ENCODE data around the gene MED29. TPM values are rescaled to one million over a fixed set of nuclear protein-coding genes. Genes with fewer than 3 reads are reported as not detected.

Gene MED29
- total and polyA plus RNA-seq, 2 experiments from 2014 or later, result 26.1 to 62.0 TPM

- Histone ChIP-seq H3K4me1 (ENCODE audit: insufficient read depth) (peaks cover 42% of the 10 kb centered on the region), H3K79me2 (replicated peaks; ENCODE audit: insufficient read depth) (peaks cover 38% of the 10 kb centered on the region), H3K27me3 (ENCODE audit: insufficient read depth) (no peaks in the 10 kb centered on the region), H3K27ac (ENCODE audit: low read depth) (peak overlapping the region; percentile 93), H2AFZ (no peak overlapping the region), H3K9me2 (ENCODE audit: insufficient read depth) (no peaks in the 10 kb centered on the region), H3K4me2 (peak overlapping the region; percentile 91), H3K4me3 (peak overlapping the region; percentile 99), H4K20me1 (replicated peaks; ENCODE audit: insufficient read depth) (peaks cover 18% of the 10 kb centered on the region; the same call in 1 of the 2 replicates), H3F3A (replicated peaks; ENCODE audit: low read depth) (peaks cover 36% of the 10 kb centered on the region), H3K36me3 (ENCODE audit: insufficient read depth) (no peaks in the 10 kb centered on the region)
- TF ChIP-seq CREB1 (CRISPR knock-in tag; IDR thresholded peaks at IDR 0.05; ENCODE audit: low read depth) (no peak), STAT1 (IDR thresholded peaks at IDR 0.05; ENCODE audit: unreplicated experiment) (no peak), ZNF331 (CRISPR knock-in tag; IDR thresholded peaks at IDR 0.05; ENCODE audit: low read depth) (no peak), POLR2AphosphoS5 (IDR thresholded peaks at IDR 0.05; ENCODE audit: low read depth) (no peak)
- Mint-ChIP-seq H3K27me3 (ENCODE audit: insufficient read depth, low read depth, poor library complexity) (peaks cover 45% of the 10 kb centered on the region), H3K9me3 (peaks cover 4% of the 10 kb centered on the region; the same call in 2 of the 3 replicates), H3K4me1 (peaks cover 49% of the 10 kb centered on the region), H3K4me3 (peak overlapping the region; percentile 94), H3K27ac (peak overlapping the region; percentile 96), H3K36me3 (ENCODE audit: low read depth) (peaks cover 32% of the 10 kb centered on the region)
- ATAC-seq (no peak), DNase-seq (ENCODE audit: low spot score) (no peak)
These were observed 20.1 kb downstream of the MED29 start for GRCh38 chr19:39411081-39411831.

GRCh38 chr19:39411832-39412099 lies 20.6 kb downstream of the MED29 start:
- peak overlapping the region; percentile 94 for H3K4me3 Mint-ChIP-seq
- Histone ChIP-seq H3K79me2 (replicated peaks; ENCODE audit: insufficient read depth) (peaks cover 38% of the 10 kb centered on the region), H3K4me1 (ENCODE audit: insufficient read depth) (peaks cover 41% of the 10 kb centered on the region), H3K4me3 (peak overlapping the region; percentile 99), H2AFZ (no peak overlapping the region), H3K36me3 (ENCODE audit: insufficient read depth) (no peaks in the 10 kb centered on the region), H3K9me2 (ENCODE audit: insufficient read depth) (no peaks in the 10 kb centered on the region), H4K20me1 (replicated peaks; ENCODE audit: insufficient read depth) (peaks cover 18% of the 10 kb centered on the region; the same call in 1 of the 2 replicates), H3F3A (replicated peaks; ENCODE audit: low read depth) (peaks cover 36% of the 10 kb centered on the region), H3K4me2 (peak overlapping the region; percentile 91), H3K27me3 (ENCODE audit: insufficient read depth) (no peaks in the 10 kb centered on the region), H3K27ac (ENCODE audit: low read depth) (peak overlapping the region; percentile 75; the same call in 1 of the 2 replicates)
- ATAC-seq (peak; percentile 14), DNase-seq (ENCODE audit: low spot score) (peak; percentile 97)
- H3K27me3 Mint-ChIP-seq (ENCODE audit: insufficient read depth, low read depth, poor library complexity), result peaks cover 44% of the 10 kb centered on the region
- peaks cover 32% of the 10 kb centered on the region for H3K36me3 Mint-ChIP-seq (ENCODE audit: low read depth)
- TF ChIP-seq CREB1 (CRISPR knock-in tag; IDR thresholded peaks at IDR 0.05; ENCODE audit: low read depth) (no peak), CTCF (conservative IDR thresholded peaks at IDR 0.05; ENCODE audit: low read depth in 2 of 2) (peak; percentile 91 to 100)
- H3K9me3 Mint-ChIP-seq, result peaks cover 4% of the 10 kb centered on the region; the same call in 2 of the 3 replicates
- peaks cover 48% of the 10 kb centered on the region for H3K4me1 Mint-ChIP-seq
- peak overlapping the region; percentile 96 for H3K27ac Mint-ChIP-seq

- Histone ChIP-seq H3K4me2 (peak within 1 kb of the TSS; percentile 100), H2AFZ (no peak within 1 kb of the TSS), H4K20me1 (replicated peaks; ENCODE audit: insufficient read depth) (peaks cover 18% of the 10 kb centered on the region; the same call in 1 of the 2 replicates), H3K4me3 (peak within 1 kb of the TSS; percentile 100), H3F3A (replicated peaks; ENCODE audit: low read depth) (peaks cover 36% of the 10 kb centered on the region), H3K27ac (ENCODE audit: low read depth) (peak within 1 kb of the TSS; percentile 100), H3K79me2 (replicated peaks; ENCODE audit: insufficient read depth) (peaks cover 33% of the 10 kb centered on the region), H3K9me2 (ENCODE audit: insufficient read depth) (no peaks in the 10 kb centered on the region), H3K36me3 (ENCODE audit: insufficient read depth) (no peaks in the 10 kb centered on the region), H3K27me3 (ENCODE audit: insufficient read depth) (no peaks in the 10 kb centered on the region), H3K4me1 (ENCODE audit: insufficient read depth) (peaks cover 41% of the 10 kb centered on the region)
- Mint-ChIP-seq H3K27ac (peak within 1 kb of the TSS; percentile 96), H3K4me1 (peaks cover 48% of the 10 kb centered on the region), H3K36me3 (ENCODE audit: low read depth) (peaks cover 32% of the 10 kb centered on the region), H3K9me3 (peaks cover 4% of the 10 kb centered on the region; the same call in 2 of the 3 replicates), H3K27me3 (ENCODE audit: insufficient read depth, low read depth, poor library complexity) (peaks cover 39% of the 10 kb centered on the region), H3K4me3 (peak within 1 kb of the TSS; percentile 94)
- ATAC-seq (peak; percentile 39), DNase-seq (ENCODE audit: low spot score) (peak; percentile 100)
- TF ChIP-seq CREB1 (CRISPR knock-in tag; IDR thresholded peaks at IDR 0.05; ENCODE audit: low read depth), result peak; percentile 85
- TF ChIP-seq ZNF462 (CRISPR knock-in tag; IDR thresholded peaks at IDR 0.05), result no peak
These were observed 21.1 kb downstream of the MED29 start, which contains the start of gene PLEKHG2 for GRCh38 chr19:39412100-39412866. PLEKHG2 (plus strand) TSS chr19:39412669; CDS start chr19:39414087, 1,418 bp downstream.
